Measurements from ENCODE around the gene MLC1.

Gene MLC1

GRCh38 chr22:50064453-50064852 is 20.8 kb downstream of the MLC1 start:
- no peaks in the 10 kb centered on the region for H3K9me3 ChIP-seq (ENCODE audit: control insufficient read depth, low read length)
- H3K79me2 ChIP-seq: no peaks in the 10 kb centered on the region
- TF ChIP-seq CTCF (IDR thresholded peaks at IDR 0.05): no peak
- H3K9ac ChIP-seq: no peak overlapping the region
- no peak overlapping the region for H2AFZ ChIP-seq
- no peak overlapping the region for H3K4me3 ChIP-seq (ENCODE audit: low read depth, low read length)
- no peaks in the 10 kb centered on the region for H3K36me3 ChIP-seq (ENCODE audit: control insufficient read depth, insufficient read depth, low read length)
- H3K27me3 ChIP-seq (ENCODE audit: control insufficient read depth, insufficient read depth, low read length): no peaks in the 10 kb centered on the region
- no peak overlapping the region for H3K4me2 ChIP-seq (ENCODE audit: low read length)
- H3K27ac ChIP-seq: no peak overlapping the region
- H3K4me1 ChIP-seq: no peaks in the 10 kb centered on the region

GRCh38 chr22:50063589-50064393 is 21.4 kb downstream of the MLC1 start:
- no peak overlapping the region for H2AFZ ChIP-seq
- no peaks in the 10 kb centered on the region for H3K79me2 ChIP-seq
- no peaks in the 10 kb centered on the region for H3K27me3 ChIP-seq (ENCODE audit: control insufficient read depth, insufficient read depth, low read length)
- peaks cover 2% of the 10 kb centered on the region for H3K4me1 ChIP-seq
- H3K4me2 ChIP-seq (ENCODE audit: low read length): no peak overlapping the region
- no peak overlapping the region for H3K27ac ChIP-seq
- no peak overlapping the region for H3K9ac ChIP-seq
- no peak overlapping the region for H3K4me3 ChIP-seq (ENCODE audit: low read depth, low read length)
- no peaks in the 10 kb centered on the region for H3K9me3 ChIP-seq (ENCODE audit: control insufficient read depth, low read length)
- H3K36me3 ChIP-seq (ENCODE audit: control insufficient read depth, insufficient read depth, low read length): no peaks in the 10 kb centered on the region
- no peak for TF ChIP-seq CTCF (IDR thresholded peaks at IDR 0.05)

GRCh38 chr22:50062509-50063135 is 22.6 kb downstream of the MLC1 start:
- no peak overlapping the region for H3K9ac ChIP-seq
- H3K4me2 ChIP-seq (ENCODE audit: low read length): no peak overlapping the region
- H3K9me3 ChIP-seq (ENCODE audit: control insufficient read depth, low read length): no peaks in the 10 kb centered on the region
- no peak for TF ChIP-seq CTCF (IDR thresholded peaks at IDR 0.05)
- H3K4me1 ChIP-seq: peaks cover 2% of the 10 kb centered on the region
- H3K79me2 ChIP-seq: no peaks in the 10 kb centered on the region
- H3K27me3 ChIP-seq (ENCODE audit: control insufficient read depth, insufficient read depth, low read length): no peaks in the 10 kb centered on the region
- H3K27ac ChIP-seq: no peak overlapping the region
- no peaks in the 10 kb centered on the region for H3K36me3 ChIP-seq (ENCODE audit: control insufficient read depth, insufficient read depth, low read length)
- no peak overlapping the region for H3K4me3 ChIP-seq (ENCODE audit: low read depth, low read length)
- no peak overlapping the region for H2AFZ ChIP-seq

DNA sequence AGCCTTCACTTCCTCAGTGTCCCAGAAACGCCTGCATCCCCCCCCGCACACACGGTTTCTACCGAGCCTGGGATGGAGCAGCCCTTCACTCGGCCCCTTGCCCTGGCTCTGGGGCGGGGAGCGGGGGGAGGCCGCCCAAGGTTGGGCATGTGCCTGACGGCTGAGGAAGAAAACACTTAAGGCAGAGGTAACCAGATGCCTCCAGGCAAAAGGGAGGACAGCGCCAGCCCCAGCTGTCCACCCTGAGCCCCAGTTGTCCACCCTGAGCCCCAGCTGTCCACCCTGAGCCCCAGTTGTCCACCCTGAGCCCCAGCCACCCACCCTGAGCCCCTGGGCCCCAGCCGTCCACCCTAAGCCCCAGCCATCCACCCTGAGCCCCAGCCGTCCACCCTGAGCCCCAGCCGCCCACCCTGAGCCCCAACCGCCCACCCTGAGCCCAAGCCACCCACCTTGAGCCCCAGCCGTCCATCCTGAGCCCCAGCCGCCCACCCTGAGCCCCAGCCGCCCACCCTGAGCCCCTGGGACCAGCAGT is 23.3 kb downstream of the MLC1 start:
- Histone ChIP-seq H2AFZ (no peak overlapping the region), H3K4me3 (ENCODE audit: low read depth, low read length) (no peak overlapping the region), H3K9ac (no peak overlapping the region), H3K27me3 (ENCODE audit: control insufficient read depth, insufficient read depth, low read length) (no peaks in the 10 kb centered on the region), H3K4me2 (ENCODE audit: low read length) (no peak overlapping the region), H3K36me3 (ENCODE audit: control insufficient read depth, insufficient read depth, low read length) (no peaks in the 10 kb centered on the region), H3K9me3 (ENCODE audit: control insufficient read depth, low read length) (no peaks in the 10 kb centered on the region), H3K27ac (no peak overlapping the region), H3K4me1 (peaks cover 2% of the 10 kb centered on the region), H3K79me2 (no peaks in the 10 kb centered on the region)
- no peak for TF ChIP-seq CTCF (IDR thresholded peaks at IDR 0.05)
